ENCODE measurements around the gene SHC4.
A peak's percentile ranks its signal among the peaks of the same experiment; 100 is the strongest.

The SHC4 gene

GRCh38 chr15:48869966-48870365, 93.8 kb downstream of the SHC4 start:
- no peak for DNase-seq (ENCODE audit: low read depth)
- TF ChIP-seq POLR2A (IDR thresholded peaks at IDR 0.05; ENCODE audit: extremely low read depth, insufficient read length) (no peak), MAX (IDR thresholded peaks at IDR 0.05; ENCODE audit: low read depth, low read length) (no peak), CTCF (IDR thresholded peaks at IDR 0.05; ENCODE audit: low read depth, low read length) (no peak), MYC (IDR thresholded peaks at IDR 0.05; ENCODE audit: low read depth, low read length) (no peak)

GRCh38 chr15:48868536-48868935, 95.2 kb downstream of the SHC4 start:
- no peak overlapping the region for H3K4me3 ChIP-seq (ENCODE audit: low read depth, low read length)
- TF ChIP-seq MAX (IDR thresholded peaks at IDR 0.05; ENCODE audit: low read depth, low read length) (no peak), CTCF (IDR thresholded peaks at IDR 0.05; ENCODE audit: low read depth, low read length) (no peak), MYC (IDR thresholded peaks at IDR 0.05; ENCODE audit: low read depth, low read length) (no peak), POLR2A (IDR thresholded peaks at IDR 0.05; ENCODE audit: extremely low read depth, insufficient read length) (no peak)
- DNase-seq (ENCODE audit: low read depth), result peak; percentile 48

More at GRCh38 chr15:48869966-48870365, 93.8 kb downstream of the SHC4 start:
- no peak overlapping the region for H3K4me3 ChIP-seq (ENCODE audit: low read depth, low read length)

- no peak for TF ChIP-seq MAX (IDR thresholded peaks at IDR 0.05; ENCODE audit: low read depth, low read length)
- no peak for TF ChIP-seq POLR2A (IDR thresholded peaks at IDR 0.05; ENCODE audit: extremely low read depth, insufficient read length)
- TF ChIP-seq MYC (IDR thresholded peaks at IDR 0.05; ENCODE audit: low read depth, low read length), result no peak
- no peak for TF ChIP-seq CTCF (IDR thresholded peaks at IDR 0.05; ENCODE audit: low read depth, low read length)
- DNase-seq (ENCODE audit: low read depth), result peak; percentile 7
- no peak overlapping the region for H3K4me3 ChIP-seq (ENCODE audit: low read depth, low read length)
Measured at GRCh38 chr15:48868023-48868422, 95.7 kb downstream of the SHC4 start.

GRCh38 chr15:48866141-48866563, 97.6 kb downstream of the SHC4 start:
- no peak for TF ChIP-seq POLR2A (IDR thresholded peaks at IDR 0.05; ENCODE audit: extremely low read depth, insufficient read length)
- no peak for TF ChIP-seq CTCF (IDR thresholded peaks at IDR 0.05; ENCODE audit: low read depth, low read length)
- TF ChIP-seq MYC (IDR thresholded peaks at IDR 0.05; ENCODE audit: low read depth, low read length), result no peak
- no peak for TF ChIP-seq MAX (IDR thresholded peaks at IDR 0.05; ENCODE audit: low read depth, low read length)
- no peak for DNase-seq (ENCODE audit: low read depth)
- H3K4me3 ChIP-seq (ENCODE audit: low read depth, low read length), result no peak overlapping the region

- TF ChIP-seq CTCF (IDR thresholded peaks at IDR 0.05; ENCODE audit: low read depth, low read length) (no peak), MYC (IDR thresholded peaks at IDR 0.05; ENCODE audit: low read depth, low read length) (no peak), POLR2A (IDR thresholded peaks at IDR 0.05; ENCODE audit: extremely low read depth, insufficient read length) (no peak), MAX (IDR thresholded peaks at IDR 0.05; ENCODE audit: low read depth, low read length) (no peak)
- peak; percentile 5 for DNase-seq (ENCODE audit: low read depth)
- H3K4me3 ChIP-seq (ENCODE audit: low read depth, low read length), result no peak overlapping the region
Measured at GRCh38 chr15:48865370-48866079, 98.2 kb downstream of the SHC4 start.
